NB4 (cell line): Measurements from ENCODE around the gene NTRK2.

Source experiments
- CTCF ChIP-seq: IDR thresholded peaks from one replicate; pipeline ENCODE4 v1.5.1; 2012; ENCODE audit warnings: low read depth, low read length
- MAX ChIP-seq: IDR thresholded peaks from 2 replicates; pipeline ENCODE4 v1.6.1; 2011; ENCODE audit warnings: low read depth, low read length
- MYC ChIP-seq: IDR thresholded peaks from 2 replicates; pipeline ENCODE4 v1.6.1; 2011; ENCODE audit warnings: low read depth, low read length
- POLR2A ChIP-seq: IDR thresholded peaks from 2 replicates; pipeline ENCODE4 v1.6.1; 2011; ENCODE audit warnings: mild to moderate bottlenecking; ENCODE audit not compliant: insufficient read length; ENCODE audit errors: extremely low read depth

- TF ChIP-seq POLR2A (no peak), CTCF (no peak), MAX (no peak), MYC (no peak)
Observed at GRCh38 chr9:84703793-84704192, 34.3 kb downstream of the NTRK2 start.
